BLaER1 treated with 17β-estradiol and CSF1 and Interleukin-3, amounts not matched to agents 10 nM and 100 nM (cell line): ENCODE measurements around the gene ZNF865.
A peak's percentile ranks its signal among the peaks of the same experiment; 100 is the strongest.

Source experiments
- H3K27ac ChIP-seq, 11 experiments: shearing (Covaris generic); formaldehyde crosslinking; 2 replicates each; pipeline ENCODE4 v1.8.1; 2022
- H3K27me3 ChIP-seq, 11 experiments: shearing (Covaris generic); formaldehyde crosslinking; 2 replicates each; pipeline ENCODE4 v1.8.1; 2022
- H3K36me3 ChIP-seq, 11 experiments: shearing (Covaris generic); formaldehyde crosslinking; 2 replicates each; pipeline ENCODE4 v1.8.1; 2022
- H3K4me1 ChIP-seq, 10 experiments: shearing (Covaris generic); formaldehyde crosslinking; 2 replicates each; pipeline ENCODE4 v1.8.1; 2022
- H3K4me2 ChIP-seq, 11 experiments: shearing (Covaris generic); formaldehyde crosslinking; 2 replicates each; pipeline ENCODE4 v1.8.1; 2022
- H3K4me3 ChIP-seq, 10 experiments: shearing (Covaris generic); formaldehyde crosslinking; 2 replicates each; pipeline ENCODE4 v1.8.1; 2022
- H3K9ac ChIP-seq, 11 experiments: shearing (Covaris generic); formaldehyde crosslinking; 2 replicates each; pipeline ENCODE4 v1.8.1; 2022
- H3K9me3 ChIP-seq, 11 experiments: shearing (Covaris generic); formaldehyde crosslinking; replicated peaks in 1 of 11; 2 replicates each; pipeline ENCODE4 v1.8.1; 2022
- H4K20me1 ChIP-seq, 11 experiments: shearing (Covaris generic); formaldehyde crosslinking; 2 replicates each; pipeline ENCODE4 v1.8.1; 2022
- Cebpa-rat ChIP-seq, 11 experiments: shearing (Covaris generic); IDR thresholded peaks; 2 replicates each; pipeline ENCODE4 v1.8.1; 2022

ZNF865 gene

DNA sequence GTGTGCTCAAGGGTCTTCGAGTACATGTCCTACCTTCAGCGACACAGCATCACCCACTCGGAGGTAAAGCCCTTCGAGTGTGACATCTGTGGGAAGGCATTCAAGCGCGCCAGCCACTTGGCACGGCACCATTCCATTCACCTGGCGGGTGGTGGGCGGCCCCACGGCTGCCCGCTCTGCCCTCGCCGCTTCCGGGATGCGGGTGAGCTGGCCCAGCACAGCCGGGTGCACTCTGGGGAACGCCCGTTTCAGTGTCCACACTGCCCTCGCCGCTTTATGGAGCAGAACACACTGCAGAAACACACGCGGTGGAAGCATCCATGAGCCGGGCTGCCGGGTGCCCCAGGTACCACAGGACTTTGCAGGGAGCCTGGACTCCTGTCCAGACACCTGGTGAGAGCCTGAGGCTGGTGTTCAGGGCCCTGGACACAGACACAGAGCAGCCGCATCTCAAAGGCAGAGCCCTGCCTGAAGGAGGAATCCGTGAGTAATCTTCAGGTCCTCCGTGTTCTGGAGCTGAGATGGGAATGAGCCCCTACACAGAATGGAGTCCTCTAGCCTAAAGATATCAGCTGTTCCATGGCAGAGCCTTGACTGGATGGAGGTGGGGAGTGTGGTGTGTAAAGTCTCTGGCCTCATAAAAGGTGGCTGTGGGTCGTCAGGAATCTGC, 39.5 kb downstream of the ZNF865 start:
- no peaks in the 10 kb centered on the region for H3K27me3 ChIP-seq
- H3K4me2 ChIP-seq: peak overlapping the region; percentile 95 to 100 (median 99)
- peak overlapping the region; percentile 83 to 97 (median 89) for H3K9ac ChIP-seq
- peak overlapping the region in 9 of 11 experiments; percentile 59 to 92 (median 86); a peak in 13 of 22 replicates for H3K27ac ChIP-seq
- no peaks in the 10 kb centered on the region for H3K9me3 ChIP-seq
- H3K4me1 ChIP-seq: peaks cover 62 to 73% (median 71%) of the 10 kb centered on the region in 10 experiments
- no peak for TF ChIP-seq Cebpa-rat (IDR thresholded peaks at IDR 0.05)
- peaks cover 0 to 46% (median 23%) of the 10 kb centered on the region in 11 experiments; a peak in 16 of 22 replicates for H4K20me1 ChIP-seq
- peaks cover 15 to 32% (median 21%) of the 10 kb centered on the region in 11 experiments for H3K36me3 ChIP-seq
- peak overlapping the region; percentile 78 to 91 (median 87) for H3K4me3 ChIP-seq

DNA sequence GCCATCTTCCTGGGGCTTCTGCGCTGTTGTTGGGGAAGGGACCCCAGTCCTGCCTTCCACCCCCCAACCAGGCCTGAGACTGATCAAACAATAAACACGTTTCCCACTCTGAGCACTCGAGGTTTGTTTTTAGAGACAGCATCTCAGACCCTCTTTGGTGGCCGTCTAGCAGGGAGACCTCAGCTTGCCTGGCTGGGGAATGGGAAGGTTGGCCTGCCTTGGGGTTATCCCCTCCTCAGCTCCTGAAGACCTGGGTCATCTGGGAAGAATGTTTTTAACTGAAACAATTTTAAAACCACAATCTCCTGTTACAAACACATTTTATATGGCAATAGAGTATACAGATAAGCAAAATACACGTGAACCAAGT, 40.0 kb downstream of the ZNF865 start:
- Histone ChIP-seq H3K9ac (peak overlapping the region; percentile 83 to 97 (median 89); a peak in 20 of 22 replicates), H3K4me3 (peak overlapping the region; percentile 78 to 91 (median 87)), H3K4me2 (peak overlapping the region; percentile 95 to 100 (median 99)), H4K20me1 (peaks cover 0 to 46% (median 23%) of the 10 kb centered on the region in 11 experiments; a peak in 16 of 22 replicates), H3K27me3 (no peaks in the 10 kb centered on the region), H3K36me3 (peaks cover 19 to 36% (median 23%) of the 10 kb centered on the region in 11 experiments), H3K9me3 (no peaks in the 10 kb centered on the region), H3K27ac (peak overlapping the region in 3 of 11 experiments; percentile 84 to 88 (median 86); a peak in 3 of 22 replicates), H3K4me1 (peaks cover 62 to 73% (median 67%) of the 10 kb centered on the region in 10 experiments)
- TF ChIP-seq Cebpa-rat (IDR thresholded peaks at IDR 0.05): no peak

- H4K20me1 ChIP-seq: peaks cover 0 to 45% (median 23%) of the 10 kb centered on the region in 11 experiments; a peak in 16 of 22 replicates
- peaks cover 61 to 75% (median 67%) of the 10 kb centered on the region in 10 experiments for H3K4me1 ChIP-seq
- no peak for TF ChIP-seq Cebpa-rat (IDR thresholded peaks at IDR 0.05)
- peak overlapping the region; percentile 93 to 100 (median 98) for H3K4me2 ChIP-seq
- peak overlapping the region; percentile 74 to 79 (median 76) for H3K4me3 ChIP-seq
- peaks cover 19 to 52% (median 37%) of the 10 kb centered on the region in 11 experiments for H3K36me3 ChIP-seq
- no peaks in the 10 kb centered on the region for H3K9me3 ChIP-seq
- H3K27me3 ChIP-seq: no peaks in the 10 kb centered on the region
- H3K9ac ChIP-seq: peak overlapping the region; percentile 86 to 95 (median 88)
- peak overlapping the region; percentile 85 to 93 (median 91); a peak in 20 of 22 replicates for H3K27ac ChIP-seq
Measured at GRCh38 chr19:55646889-55647731, 41.7 kb downstream of the ZNF865 start.

GRCh38 chr19:55647732-55648584, 42.5 kb downstream of the ZNF865 start, which contains the start of gene CCDC106:
Gene CCDC106, plus strand, starts transcription at chr19:55648212. Its CDS starts 835 bp downstream, at chr19:55649047.
- Histone ChIP-seq H3K27me3 (no peaks in the 10 kb centered on the region), H4K20me1 (peaks cover 0 to 37% (median 23%) of the 10 kb centered on the region in 11 experiments; a peak in 16 of 22 replicates), H3K4me1 (peaks cover 54 to 73% (median 62%) of the 10 kb centered on the region in 10 experiments), H3K4me2 (peak within 1 kb of the TSS; percentile 93 to 100 (median 98)), H3K9ac (peak within 1 kb of the TSS; percentile 86 to 95 (median 88)), H3K4me3 (peak within 1 kb of the TSS; percentile 74 to 79 (median 76)), H3K9me3 (no peaks in the 10 kb centered on the region), H3K36me3 (peaks cover 19 to 60% (median 43%) of the 10 kb centered on the region in 11 experiments), H3K27ac (peak within 1 kb of the TSS; percentile 85 to 93 (median 91))
- no peak for TF ChIP-seq Cebpa-rat (IDR thresholded peaks at IDR 0.05)

DNA sequence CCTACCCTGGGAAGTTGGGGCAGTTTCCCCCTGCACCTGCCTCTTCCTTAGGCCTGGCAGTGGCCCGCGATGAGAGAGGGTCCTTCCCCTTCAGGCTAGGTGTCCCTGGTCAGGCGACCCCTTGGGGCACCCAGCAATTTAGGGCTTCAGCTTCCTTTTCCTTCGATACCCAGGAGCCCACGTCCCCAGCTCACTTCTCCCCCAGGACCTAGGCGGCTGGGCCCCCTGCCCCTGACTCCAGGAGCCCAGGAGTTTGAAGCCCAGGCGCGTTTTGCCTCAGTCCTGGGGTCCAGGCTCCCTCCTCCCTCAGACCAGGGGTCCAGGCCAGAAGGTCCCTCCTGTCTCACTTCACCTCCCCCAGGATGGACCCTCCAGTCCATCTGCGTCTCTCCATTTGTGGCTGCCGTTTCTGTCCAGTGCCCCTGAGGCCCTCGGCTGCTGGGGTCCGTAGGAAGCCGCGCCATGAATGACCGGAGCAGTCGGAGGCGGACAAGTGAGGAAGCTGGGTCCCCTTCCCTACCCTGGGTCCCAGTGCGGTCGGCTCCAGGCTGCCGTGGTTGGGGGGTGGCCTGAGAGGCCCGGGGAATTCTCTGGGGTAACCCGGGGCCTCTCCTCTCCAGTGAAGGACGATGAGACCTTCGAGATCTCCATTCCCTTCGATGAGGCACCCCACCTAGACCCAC, 43.3 kb downstream of the ZNF865 start:
- TF ChIP-seq Cebpa-rat (IDR thresholded peaks at IDR 0.05): no peak
- H3K27me3 ChIP-seq: no peaks in the 10 kb centered on the region
- H3K9ac ChIP-seq: peak overlapping the region; percentile 86 to 95 (median 88)
- peaks cover 0 to 36% (median 23%) of the 10 kb centered on the region in 11 experiments; a peak in 16 of 22 replicates for H4K20me1 ChIP-seq
- H3K4me1 ChIP-seq: peaks cover 51 to 74% (median 60%) of the 10 kb centered on the region in 10 experiments
- H3K4me2 ChIP-seq: peak overlapping the region; percentile 93 to 100 (median 98)
- peak overlapping the region; percentile 74 to 79 (median 76) for H3K4me3 ChIP-seq
- no peaks in the 10 kb centered on the region for H3K9me3 ChIP-seq
- peak overlapping the region; percentile 85 to 93 (median 91); a peak in 21 of 22 replicates for H3K27ac ChIP-seq
- H3K36me3 ChIP-seq: peaks cover 19 to 60% (median 43%) of the 10 kb centered on the region in 11 experiments

DNA sequence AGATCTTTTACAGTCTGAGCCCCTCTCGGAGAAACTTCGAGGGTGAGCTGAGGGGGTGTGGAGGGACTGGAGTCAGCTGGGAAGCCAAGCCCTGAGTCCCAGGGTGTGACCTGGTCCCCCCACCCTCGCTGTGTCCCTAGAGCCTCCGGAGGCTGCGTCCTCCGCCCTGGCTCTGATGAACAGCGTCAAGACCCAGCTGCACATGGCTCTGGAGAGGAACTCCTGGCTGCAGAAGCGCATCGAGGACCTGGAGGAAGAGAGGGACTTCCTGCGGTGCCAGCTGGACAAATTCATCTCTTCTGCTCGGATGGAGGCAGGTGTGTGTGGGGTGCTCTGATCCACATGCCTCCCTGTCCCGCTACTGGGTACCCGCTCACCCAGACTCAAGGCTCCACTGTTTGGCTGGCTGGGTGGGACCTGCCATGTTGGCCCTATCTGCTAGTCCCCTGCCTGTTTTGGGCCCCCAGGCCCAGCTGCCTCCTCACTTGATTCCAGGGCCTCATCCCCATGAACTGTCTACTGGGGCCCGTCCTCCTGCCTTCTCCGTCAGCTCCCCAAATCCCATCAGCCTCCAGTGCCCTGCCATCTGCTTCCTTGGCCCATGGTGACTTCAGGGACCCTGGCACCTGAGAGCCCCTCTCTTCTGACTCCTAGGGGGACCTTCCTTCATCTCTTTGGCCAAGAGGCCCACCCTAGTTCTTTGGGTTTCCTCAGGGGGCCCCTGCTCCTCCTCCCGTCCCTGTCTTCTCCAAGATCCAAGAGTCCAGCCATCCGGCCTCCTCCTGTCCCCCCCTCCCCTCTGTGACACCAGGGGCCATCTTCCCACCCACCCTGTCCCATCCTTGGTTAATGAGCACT, 44.0 kb downstream of the ZNF865 start:
- peak overlapping the region; percentile 93 to 100 (median 98) for H3K4me2 ChIP-seq

DNA sequence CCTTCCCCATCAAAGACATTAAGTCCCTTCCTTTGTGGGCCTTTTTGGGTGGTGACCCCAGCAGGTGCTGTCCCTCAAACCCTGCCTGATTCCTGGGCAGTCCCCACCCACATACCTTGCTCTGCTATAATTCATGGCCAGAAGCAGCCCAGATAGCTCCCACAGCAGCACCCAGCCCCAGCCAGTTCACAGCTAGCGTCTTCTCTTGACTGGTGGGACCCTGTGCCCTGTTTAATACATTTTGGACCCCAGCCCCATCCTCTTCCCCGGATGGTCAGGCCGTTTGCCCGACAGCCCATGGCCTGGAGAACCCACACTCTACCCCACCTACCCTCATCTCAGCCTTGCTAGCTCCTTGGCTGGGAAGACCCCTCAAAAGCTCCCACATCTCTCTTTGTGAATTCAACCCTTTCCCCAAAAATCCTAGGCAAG, 44.7 kb downstream of the ZNF865 start:
- peak overlapping the region in 8 of 11 experiments; percentile 28 to 100 (median 95); a peak in 10 of 22 replicates for H3K4me2 ChIP-seq
- H3K9ac ChIP-seq: peak overlapping the region in 2 of 11 experiments; percentile 2 to 24; a peak in 1 of 22 replicates
- peak overlapping the region in 1 of 11 experiments; percentile 90; a peak in 1 of 22 replicates for H3K27ac ChIP-seq
- no peaks in the 10 kb centered on the region for H3K27me3 ChIP-seq
- peaks cover 10 to 52% (median 37%) of the 10 kb centered on the region in 11 experiments for H3K36me3 ChIP-seq
- H3K9me3 ChIP-seq: no peaks in the 10 kb centered on the region
- peaks cover 41 to 63% (median 51%) of the 10 kb centered on the region in 10 experiments for H3K4me1 ChIP-seq
- H3K4me3 ChIP-seq: no peak overlapping the region
- H4K20me1 ChIP-seq: peaks cover 0 to 26% (median 13%) of the 10 kb centered on the region in 11 experiments; a peak in 15 of 22 replicates
- no peak for TF ChIP-seq Cebpa-rat (IDR thresholded peaks at IDR 0.05)

More for the DNA sequence above, 44.0 kb downstream of the ZNF865 start:
- Histone ChIP-seq H3K9ac (peak overlapping the region; percentile 86 to 95 (median 88); a peak in 21 of 22 replicates), H4K20me1 (peaks cover 0 to 32% (median 20%) of the 10 kb centered on the region in 11 experiments; a peak in 16 of 22 replicates), H3K36me3 (peaks cover 17 to 58% (median 43%) of the 10 kb centered on the region in 11 experiments), H3K27ac (peak overlapping the region; percentile 85 to 93 (median 91); a peak in 19 of 22 replicates), H3K27me3 (no peaks in the 10 kb centered on the region), H3K9me3 (no peaks in the 10 kb centered on the region), H3K4me3 (peak overlapping the region; percentile 74 to 79 (median 76)), H3K4me1 (peaks cover 48 to 70% (median 57%) of the 10 kb centered on the region in 10 experiments)
- TF ChIP-seq Cebpa-rat (IDR thresholded peaks at IDR 0.05): no peak
